Keratinocyte (primary cell): Measurements from ENCODE around the gene CACNA1S. TPM values are rescaled to one million over a fixed set of nuclear protein-coding genes. Genes with fewer than 3 reads are reported as not detected.

Experiments used
- DNase-seq: peaks from one replicate; pipeline ENCODE4 v3.0.0-alpha.2; 2011; ENCODE audit warnings: low read depth, missing footprints, low spot score
- FAIRE-seq: peaks from 2 replicates; lab custom pipeline; 2011; peaks lifted over from hg19 to GRCh38; lab: Jason Lieb, UNC
- H2AFZ ChIP-seq: 2 replicates; pipeline ENCODE4 v1.6.0; 2012; ENCODE audit warnings: low read length, control low read depth, inconsistent platforms; ENCODE audit not compliant: control insufficient read depth
- H3K27ac ChIP-seq: 2 replicates; pipeline ENCODE4 v1.5.1; 2011; ENCODE audit warnings: low read length; ENCODE audit not compliant: control insufficient read depth, insufficient read depth
- H3K27me3 ChIP-seq: 3 replicates; pipeline ENCODE4 v1.6.0; 2011; ENCODE audit warnings: low read length; ENCODE audit not compliant: control insufficient read depth, insufficient read depth; ENCODE audit errors: extremely low read depth
- H3K36me3 ChIP-seq, 2 experiments: 2 replicates in 1 of 2; 3 replicates in 1 of 2; pipeline ENCODE4 v1.5.1; 2011; ENCODE audit warnings: low read length in 2 of 2, mild to moderate bottlenecking in 1 of 2; ENCODE audit not compliant: control insufficient read depth in 2 of 2, insufficient read depth in 2 of 2; ENCODE audit errors: extremely low read depth in 1 of 2
- H3K4me1 ChIP-seq: 3 replicates; pipeline ENCODE4 v1.5.1; 2011; ENCODE audit warnings: low read length; ENCODE audit not compliant: control insufficient read depth, insufficient read depth; ENCODE audit errors: extremely low read depth
- H3K4me2 ChIP-seq: 3 replicates; pipeline ENCODE4 v1.6.0; 2011; ENCODE audit warnings: low read depth, low read length; ENCODE audit not compliant: control insufficient read depth, insufficient read depth; ENCODE audit errors: extremely low read depth
- H3K4me3 ChIP-seq, 3 experiments: fragments of 200-600 bp in 1 of 3; sonication (generic) in 1 of 3; 2 replicates in 2 of 3; 3 replicates in 1 of 3; pipeline ENCODE4 v1.5.1; 2011 to 2016; ENCODE audit warnings: low read length in 3 of 3, mild to moderate bottlenecking in 3 of 3, control low read depth in 2 of 3, inconsistent platforms in 1 of 3, low read depth in 1 of 3, mixed read lengths in 1 of 3, mixed run types in 1 of 3, moderate library complexity in 1 of 3; ENCODE audit not compliant: control insufficient read depth in 2 of 3, insufficient read depth in 2 of 3; ENCODE audit errors: extremely low read depth in 1 of 3
- H3K79me2 ChIP-seq: 2 replicates; pipeline ENCODE4 v1.6.0; 2012; ENCODE audit warnings: low read length; ENCODE audit not compliant: control insufficient read depth, insufficient read depth
- H3K9ac ChIP-seq: 3 replicates; pipeline ENCODE4 v1.6.0; 2011; ENCODE audit warnings: low read length; ENCODE audit not compliant: control insufficient read depth, insufficient read depth; ENCODE audit errors: extremely low read depth
- H3K9me1 ChIP-seq: 3 replicates; pipeline ENCODE4 v1.6.0; 2011; ENCODE audit warnings: low read length; ENCODE audit not compliant: control insufficient read depth, insufficient read depth; ENCODE audit errors: extremely low read depth
- H3K9me3 ChIP-seq: 2 replicates; pipeline ENCODE4 v1.5.1; 2012; ENCODE audit warnings: low read depth, low read length; ENCODE audit not compliant: control insufficient read depth
- H4K20me1 ChIP-seq: 3 replicates; pipeline ENCODE4 v1.6.0; 2011; ENCODE audit warnings: low read length; ENCODE audit not compliant: control insufficient read depth, insufficient read depth; ENCODE audit errors: extremely low read depth
- EZH2 ChIP-seq: IDR thresholded peaks from one replicate; pipeline ENCODE4 v1.6.1; 2012; ENCODE audit warnings: inconsistent platforms, mild to moderate bottlenecking, low read length, moderate library complexity
- dilution Hi-C: fragments of 300-500 bp; cut with MboI; formaldehyde crosslinking; loops from one replicate; pipeline ENCODE4 v1.7.0; 2020; ENCODE audit warnings: low sequenced_read_pairs; ENCODE audit not compliant: extremely low pct_ligation_motif_present
- polyA plus RNA-seq, 5 experiments: library from polyadenylated mRNA; depleted of rRNA in 3 of 5; stranded (reverse) in 3 of 5; stranded (forward) in 1 of 5; unstranded in 1 of 5; fragments of >200 nt; gene quantifications; 1 replicate in 1 of 5; 2 replicates in 3 of 5; 3 replicates in 1 of 5; pipeline versions ENCODE4 v1.2.1 to v1.2.3, GENCODE V29; 2011 to 2012; ENCODE audit warnings: missing spikeins in 2 of 5, low read depth in 1 of 5, low replicate concordance in 1 of 5
- TF ChIP-seq, protein P1 (sequence below), 3 experiments: IDR thresholded peaks in 1 of 3; conservative IDR thresholded peaks in 1 of 3; optimal IDR thresholded peaks in 1 of 3; 2 replicates in 2 of 3; 3 replicates in 1 of 3; pipeline versions ENCODE3 to v1.5.1; 2011; ENCODE audit warnings: low read length in 3 of 3, mild to moderate bottlenecking in 3 of 3, moderate library complexity in 2 of 3, control low read depth in 1 of 3, inconsistent platforms in 1 of 3; ENCODE audit not compliant: insufficient read depth in 2 of 3; ENCODE audit errors: extremely low read depth in 1 of 3

The CACNA1S gene
- polyA plus RNA-seq, 1 donor (not counting 4 experiments of a cell fraction or from before 2014, with no cell fraction given), result not detected

DNA sequence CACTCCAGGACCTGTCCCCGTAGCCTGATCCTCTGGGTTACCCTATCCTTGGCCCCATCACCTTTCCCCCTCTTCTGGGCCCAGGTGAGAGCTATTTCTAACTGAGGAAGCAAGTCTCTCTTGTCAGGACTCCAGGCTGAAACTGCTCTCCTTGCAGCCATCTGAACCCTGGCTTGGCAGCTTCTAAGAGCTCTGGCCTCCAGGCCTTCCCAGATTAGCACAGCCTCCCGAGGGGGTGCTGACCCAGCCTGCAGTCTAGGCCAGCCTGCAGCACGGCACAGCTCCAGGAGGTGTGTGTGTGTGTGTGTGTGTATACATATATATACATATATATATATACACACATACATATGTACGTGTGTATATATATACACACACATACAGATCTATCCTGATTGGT is 17.4 kb downstream of the CACNA1S start:
- no peaks in the 10 kb centered on the region for H4K20me1 ChIP-seq
- H3K4me1 ChIP-seq, result no peaks in the 10 kb centered on the region
- dilution Hi-C loops, result no loop called here
- peaks cover 21% of the 10 kb centered on the region for H3K27me3 ChIP-seq
- no peaks in the 10 kb centered on the region for H3K79me2 ChIP-seq
- H3K27ac ChIP-seq, result no peak overlapping the region
- H3K9me1 ChIP-seq, result no peaks in the 10 kb centered on the region
- H2AFZ ChIP-seq, result no peak overlapping the region
- no peaks in the 10 kb centered on the region for H3K36me3 ChIP-seq
- H3K4me2 ChIP-seq, result no peak overlapping the region
- no peak for FAIRE-seq
- H3K4me3 ChIP-seq, result no peak overlapping the region
- TF ChIP-seq EZH2, result no peak
- TF ChIP-seq, protein P1, sequence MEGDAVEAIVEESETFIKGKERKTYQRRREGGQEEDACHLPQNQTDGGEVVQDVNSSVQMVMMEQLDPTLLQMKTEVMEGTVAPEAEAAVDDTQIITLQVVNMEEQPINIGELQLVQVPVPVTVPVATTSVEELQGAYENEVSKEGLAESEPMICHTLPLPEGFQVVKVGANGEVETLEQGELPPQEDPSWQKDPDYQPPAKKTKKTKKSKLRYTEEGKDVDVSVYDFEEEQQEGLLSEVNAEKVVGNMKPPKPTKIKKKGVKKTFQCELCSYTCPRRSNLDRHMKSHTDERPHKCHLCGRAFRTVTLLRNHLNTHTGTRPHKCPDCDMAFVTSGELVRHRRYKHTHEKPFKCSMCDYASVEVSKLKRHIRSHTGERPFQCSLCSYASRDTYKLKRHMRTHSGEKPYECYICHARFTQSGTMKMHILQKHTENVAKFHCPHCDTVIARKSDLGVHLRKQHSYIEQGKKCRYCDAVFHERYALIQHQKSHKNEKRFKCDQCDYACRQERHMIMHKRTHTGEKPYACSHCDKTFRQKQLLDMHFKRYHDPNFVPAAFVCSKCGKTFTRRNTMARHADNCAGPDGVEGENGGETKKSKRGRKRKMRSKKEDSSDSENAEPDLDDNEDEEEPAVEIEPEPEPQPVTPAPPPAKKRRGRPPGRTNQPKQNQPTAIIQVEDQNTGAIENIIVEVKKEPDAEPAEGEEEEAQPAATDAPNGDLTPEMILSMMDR (optimal IDR thresholded peaks at IDR 0.05 in 1 of 3, IDR thresholded peaks at IDR 0.05 in 1 of 3, conservative IDR thresholded peaks at IDR 0.05 in 1 of 3; ENCODE audit: extremely low read depth in 1 of 3, insufficient read depth in 2 of 3, low read length in 3 of 3), result no peak
- no peak overlapping the region for H3K9ac ChIP-seq
- no peak for DNase-seq
- H3K9me3 ChIP-seq, result no peaks in the 10 kb centered on the region

DNA sequence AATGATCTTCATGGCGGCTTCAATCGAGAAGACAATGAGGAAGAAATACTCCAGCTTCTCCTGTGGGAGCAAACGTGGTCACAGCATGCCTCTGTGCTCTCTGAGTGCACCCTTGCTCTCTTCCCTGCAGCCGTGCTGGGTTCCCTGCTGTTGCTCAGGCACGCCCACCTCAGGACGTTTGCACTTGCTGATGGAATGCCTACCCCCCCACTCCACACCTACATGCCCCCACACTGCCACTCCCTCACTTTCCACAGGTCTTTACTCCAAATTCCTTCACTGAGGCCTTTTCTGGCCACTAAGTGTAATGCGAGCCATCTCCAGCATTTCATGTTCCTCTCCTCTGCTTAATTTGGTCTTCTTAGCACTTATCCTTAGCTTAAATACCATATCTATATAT is 18.3 kb downstream of the CACNA1S start:
- dilution Hi-C loops, result no loop called here
- DNase-seq, result no peak
- no peaks in the 10 kb centered on the region for H4K20me1 ChIP-seq
- no peak overlapping the region for H3K4me3 ChIP-seq
- H3K79me2 ChIP-seq, result no peaks in the 10 kb centered on the region
- peaks cover 15% of the 10 kb centered on the region for H3K27me3 ChIP-seq
- H3K4me2 ChIP-seq, result no peak overlapping the region
- H3K27ac ChIP-seq, result no peak overlapping the region
- H2AFZ ChIP-seq, result no peak overlapping the region
- FAIRE-seq, result no peak
- TF ChIP-seq, protein P1 (optimal IDR thresholded peaks at IDR 0.05 in 1 of 3, IDR thresholded peaks at IDR 0.05 in 1 of 3, conservative IDR thresholded peaks at IDR 0.05 in 1 of 3; ENCODE audit: extremely low read depth in 1 of 3, insufficient read depth in 2 of 3, low read length in 3 of 3), result no peak
- TF ChIP-seq EZH2, result no peak
- H3K9ac ChIP-seq, result no peak overlapping the region
- H3K4me1 ChIP-seq, result peaks cover 9% of the 10 kb centered on the region
- H3K36me3 ChIP-seq, result no peaks in the 10 kb centered on the region
- no peaks in the 10 kb centered on the region for H3K9me1 ChIP-seq
- H3K9me3 ChIP-seq, result no peaks in the 10 kb centered on the region
